Neural cell (in vitro differentiated cells): ENCODE data around the gene CCDC149.

Source experiments
- EP300 ChIP-seq: fragments of 450-650 bp; conservative IDR thresholded peaks from 2 replicates; pipeline ENCODE4 v1.6.1; 2014; ENCODE audit warnings: antibody characterized with exemption, mild to moderate bottlenecking, moderate library complexity; ENCODE audit not compliant: poor library complexity, severe bottlenecking
- EZH2 ChIP-seq: fragments of 200-600, 300-800 bp; shearing (Covaris generic), sonication (generic); IDR thresholded peaks from 2 replicates; pipeline ENCODE4 v1.6.1; 2014; ENCODE audit warnings: antibody characterized with exemption, low read length, borderline replicate concordance, mild to moderate bottlenecking; ENCODE audit not compliant: insufficient read depth, poor library complexity, severe bottlenecking
- MXI1 ChIP-seq: fragments of 450-650 bp; conservative IDR thresholded peaks from 2 replicates; pipeline ENCODE4 v1.6.1; 2014; ENCODE audit warnings: antibody characterized with exemption, mild to moderate bottlenecking; ENCODE audit not compliant: poor library complexity, severe bottlenecking
- POLR2AphosphoS5 ChIP-seq: IDR thresholded peaks from 2 replicates; pipeline ENCODE4 v1.6.1; 2012
- RAD21 ChIP-seq: fragments of 450-650 bp; conservative IDR thresholded peaks from 2 replicates; pipeline ENCODE4 v1.6.1; 2014; ENCODE audit warnings: antibody characterized with exemption, mild to moderate bottlenecking, moderate library complexity
- REST ChIP-seq: IDR thresholded peaks from 2 replicates; pipeline ENCODE4 v1.6.1; 2012; ENCODE audit warnings: borderline replicate concordance
- SMC3 ChIP-seq: fragments of 450-650 bp; conservative IDR thresholded peaks from 2 replicates; pipeline ENCODE4 v1.6.1; 2014; ENCODE audit warnings: antibody characterized with exemption, mild to moderate bottlenecking, moderate library complexity; ENCODE audit not compliant: poor library complexity
- TAF1 ChIP-seq: IDR thresholded peaks from 2 replicates; pipeline ENCODE4 v1.6.1; 2012; ENCODE audit warnings: low read depth
- TF ChIP-seq, protein P1 (sequence below): fragments of 450-650 bp; IDR thresholded peaks from 2 replicates; pipeline ENCODE4 v1.5.1; 2014; ENCODE audit warnings: antibody characterized with exemption, mild to moderate bottlenecking, moderate library complexity; ENCODE audit not compliant: poor library complexity, severe bottlenecking

GRCh38 chr4:24768006-24768405, 144.8 kb downstream of the CCDC149 start:
- TF ChIP-seq REST, result no peak
- TF ChIP-seq, protein P1, sequence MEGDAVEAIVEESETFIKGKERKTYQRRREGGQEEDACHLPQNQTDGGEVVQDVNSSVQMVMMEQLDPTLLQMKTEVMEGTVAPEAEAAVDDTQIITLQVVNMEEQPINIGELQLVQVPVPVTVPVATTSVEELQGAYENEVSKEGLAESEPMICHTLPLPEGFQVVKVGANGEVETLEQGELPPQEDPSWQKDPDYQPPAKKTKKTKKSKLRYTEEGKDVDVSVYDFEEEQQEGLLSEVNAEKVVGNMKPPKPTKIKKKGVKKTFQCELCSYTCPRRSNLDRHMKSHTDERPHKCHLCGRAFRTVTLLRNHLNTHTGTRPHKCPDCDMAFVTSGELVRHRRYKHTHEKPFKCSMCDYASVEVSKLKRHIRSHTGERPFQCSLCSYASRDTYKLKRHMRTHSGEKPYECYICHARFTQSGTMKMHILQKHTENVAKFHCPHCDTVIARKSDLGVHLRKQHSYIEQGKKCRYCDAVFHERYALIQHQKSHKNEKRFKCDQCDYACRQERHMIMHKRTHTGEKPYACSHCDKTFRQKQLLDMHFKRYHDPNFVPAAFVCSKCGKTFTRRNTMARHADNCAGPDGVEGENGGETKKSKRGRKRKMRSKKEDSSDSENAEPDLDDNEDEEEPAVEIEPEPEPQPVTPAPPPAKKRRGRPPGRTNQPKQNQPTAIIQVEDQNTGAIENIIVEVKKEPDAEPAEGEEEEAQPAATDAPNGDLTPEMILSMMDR, result no peak
- no peak for TF ChIP-seq RAD21
- TF ChIP-seq POLR2AphosphoS5, result no peak
- TF ChIP-seq TAF1, result no peak
- no peak for TF ChIP-seq EZH2
- no peak for TF ChIP-seq EP300
- TF ChIP-seq MXI1, result no peak
- TF ChIP-seq SMC3, result no peak
